Suprapubic skin (tissue), 4 donors: ENCODE measurements around the gene FAM120AOS. TPM values are rescaled to one million over a fixed set of nuclear protein-coding genes. Genes with fewer than 3 reads are reported as not detected.
"Not testable (repeated sequence)": the region's sequence is repeated elsewhere in the genome, so short reads cannot be mapped to it uniquely, and the experiment has no call there.

Experiments used
- DNase-seq, 2 donors: peaks; one replicate each; pipeline ENCODE4 v3.0.0-alpha.2; 2019; ENCODE audit warnings: low spot score in 2 of 2
- H3K27ac ChIP-seq: fragments of 200-600 bp; sonication (generic); one replicate; pipeline ENCODE4 v1.5.1; 2019
- H3K27me3 ChIP-seq: fragments of 200-600 bp; sonication (generic); one replicate; pipeline ENCODE4 v1.5.1; 2019
- H3K36me3 ChIP-seq: fragments of 200-600 bp; sonication (generic); one replicate; pipeline ENCODE4 v1.5.1; 2019
- H3K4me1 ChIP-seq: fragments of 200-600 bp; sonication (generic); one replicate; pipeline ENCODE4 v1.5.1; 2019
- H3K4me3 ChIP-seq: fragments of 200-600 bp; sonication (generic); one replicate; pipeline ENCODE4 v1.5.1; 2019; ENCODE audit warnings: mild to moderate bottlenecking
- H3K9me3 ChIP-seq: fragments of 200-600 bp; sonication (generic); one replicate; pipeline ENCODE4 v1.5.1; 2019
- EP300 ChIP-seq: sonication (generic); formaldehyde crosslinking; IDR thresholded peaks from one replicate; pipeline ENCODE4 v1.6.1; 2017; ENCODE audit warnings: antibody characterized with exemption
- POLR2A ChIP-seq, 2 donors: fragments of 450-650 bp; IDR thresholded peaks; one replicate each; pipeline ENCODE4 v1.6.1; 2017; ENCODE audit warnings: antibody characterized with exemption in 2 of 2, mild to moderate bottlenecking in 2 of 2, moderate library complexity in 2 of 2
- POLR2AphosphoS5 ChIP-seq, 3 donors: sonication (generic); formaldehyde crosslinking; IDR thresholded peaks; one replicate each; pipeline ENCODE4 v1.6.1; 2017; ENCODE audit warnings: antibody characterized with exemption in 3 of 3
- WGBS: methylation state at CpG from one replicate; pipeline ENCODE4 v1.1.5; 2018; 5-methylcytosine and 5-hydroxymethylcytosine counted together
- total RNA-seq, 4 donors: library from RNA; depleted of rRNA; stranded (reverse); fragments of >200 nt; gene quantifications; one replicate each; pipeline ENCODE4 v1.1.0, GENCODE V29; 2016
- TF ChIP-seq, protein P1 (sequence below), 2 donors: fragments of 200-600 bp in 1 of 2; fragments of 450-650 bp in 1 of 2; sonication (generic) in 1 of 2; IDR thresholded peaks; one replicate each; pipeline ENCODE4 v1.5.1; 2016 to 2019; ENCODE audit warnings: antibody characterized with exemption in 2 of 2, mild to moderate bottlenecking in 1 of 2, moderate library complexity in 1 of 2

FAM120AOS gene
- total RNA-seq, 4 donors from 2014 or later: 33.0 to 66.9 (median 34.2) TPM

DNA sequence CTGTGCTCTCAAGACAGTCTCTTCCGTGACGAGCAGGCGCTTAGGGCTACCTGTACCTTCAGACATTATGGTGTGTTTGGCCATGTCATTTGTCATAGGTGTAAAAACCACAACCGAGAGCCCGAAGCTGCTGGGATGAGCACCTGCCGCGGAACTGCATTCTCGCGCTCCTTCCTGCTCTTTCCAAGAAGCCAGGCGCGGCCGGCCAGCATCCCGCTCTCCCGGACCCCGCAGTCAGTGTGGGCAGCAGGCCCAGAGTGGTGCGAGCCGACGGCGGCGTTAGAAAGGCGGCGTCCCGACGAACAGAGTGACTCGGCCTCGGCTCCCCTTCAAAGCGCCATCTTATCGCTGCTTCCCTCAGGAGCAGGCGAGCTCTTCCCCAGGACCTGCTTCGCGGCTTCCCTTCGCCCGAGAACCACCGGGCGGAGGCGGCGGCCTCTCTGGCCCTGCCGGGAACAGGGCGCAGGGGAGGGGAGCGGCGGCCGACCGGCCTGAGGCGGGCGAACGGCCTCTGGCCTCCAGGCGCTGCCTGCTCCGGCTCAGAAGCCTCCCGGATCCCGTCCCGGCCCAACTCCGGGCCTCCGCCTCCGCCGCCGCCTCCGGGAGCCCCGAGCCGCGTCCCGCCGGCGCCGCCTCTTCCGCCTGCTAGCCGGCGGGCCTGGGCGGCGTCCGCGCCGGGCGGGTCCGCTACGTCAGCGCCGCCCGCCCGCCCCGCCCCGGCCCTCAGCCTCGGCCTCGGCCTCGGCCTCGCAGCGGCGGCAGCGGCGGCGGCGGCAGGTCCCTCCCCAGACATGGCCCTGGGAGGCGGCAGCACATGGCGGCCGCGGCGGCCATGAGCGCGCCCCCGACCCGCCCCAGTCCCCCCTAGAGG is 2.2 kb downstream of the FAM120AOS start, which contains the start of gene FAM120A:
Gene FAM120A (plus strand): TSS at position 741 of the 871 bp plus-strand sequence. CDS start 231 bp downstream, outside the sequence.
- peak in 1 of 2 donors; percentile 89 for TF ChIP-seq POLR2A (IDR thresholded peaks at IDR 0.05)
- peak in 1 of 3 donors; percentile 66 for TF ChIP-seq POLR2AphosphoS5 (IDR thresholded peaks at IDR 0.05)
- TF ChIP-seq, protein P1, sequence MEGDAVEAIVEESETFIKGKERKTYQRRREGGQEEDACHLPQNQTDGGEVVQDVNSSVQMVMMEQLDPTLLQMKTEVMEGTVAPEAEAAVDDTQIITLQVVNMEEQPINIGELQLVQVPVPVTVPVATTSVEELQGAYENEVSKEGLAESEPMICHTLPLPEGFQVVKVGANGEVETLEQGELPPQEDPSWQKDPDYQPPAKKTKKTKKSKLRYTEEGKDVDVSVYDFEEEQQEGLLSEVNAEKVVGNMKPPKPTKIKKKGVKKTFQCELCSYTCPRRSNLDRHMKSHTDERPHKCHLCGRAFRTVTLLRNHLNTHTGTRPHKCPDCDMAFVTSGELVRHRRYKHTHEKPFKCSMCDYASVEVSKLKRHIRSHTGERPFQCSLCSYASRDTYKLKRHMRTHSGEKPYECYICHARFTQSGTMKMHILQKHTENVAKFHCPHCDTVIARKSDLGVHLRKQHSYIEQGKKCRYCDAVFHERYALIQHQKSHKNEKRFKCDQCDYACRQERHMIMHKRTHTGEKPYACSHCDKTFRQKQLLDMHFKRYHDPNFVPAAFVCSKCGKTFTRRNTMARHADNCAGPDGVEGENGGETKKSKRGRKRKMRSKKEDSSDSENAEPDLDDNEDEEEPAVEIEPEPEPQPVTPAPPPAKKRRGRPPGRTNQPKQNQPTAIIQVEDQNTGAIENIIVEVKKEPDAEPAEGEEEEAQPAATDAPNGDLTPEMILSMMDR (IDR thresholded peaks at IDR 0.05): no peak
- Histone ChIP-seq H3K9me3 (no peaks in the 10 kb centered on the region), H3K4me1 (peaks cover 39% of the 10 kb centered on the region), H3K4me3 (peak within 1 kb of the TSS; percentile 76), H3K27ac (peak within 1 kb of the TSS; percentile 95), H3K27me3 (no peaks in the 10 kb centered on the region), H3K36me3 (peaks cover 26% of the 10 kb centered on the region)
- peak; percentile 79 to 83 for DNase-seq
- 0% methylated on average over 33 of the region's 100 CpGs for WGBS

DNA sequence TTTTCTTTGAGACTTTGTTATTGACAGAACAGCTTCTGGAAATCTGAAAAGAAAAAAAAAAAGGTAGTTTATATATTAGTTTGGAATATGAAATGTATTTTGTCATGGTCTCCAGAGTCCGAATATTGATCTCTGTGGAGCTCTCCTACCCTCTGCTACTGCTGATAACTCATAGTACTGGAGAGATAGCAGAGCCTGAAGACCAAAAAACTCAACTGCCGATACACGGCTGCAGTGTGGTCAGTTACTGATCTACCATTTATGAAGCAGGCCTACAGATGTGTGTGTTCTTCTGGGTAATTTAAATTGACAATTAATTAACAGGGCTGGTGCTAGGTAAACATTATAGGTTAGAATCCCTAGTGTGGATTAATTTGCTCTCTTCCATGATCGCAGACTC is 5.7 kb downstream of the FAM120AOS start:
- 99% methylated on average over 4 of the region's 4 CpGs for WGBS
- no peaks in the 10 kb centered on the region for H3K9me3 ChIP-seq
- H3K27ac ChIP-seq: no peak overlapping the region
- H3K36me3 ChIP-seq: peaks cover 31% of the 10 kb centered on the region
- H3K27me3 ChIP-seq: no peaks in the 10 kb centered on the region
- peaks cover 14% of the 10 kb centered on the region for H3K4me1 ChIP-seq
- no peak for TF ChIP-seq EP300
- no peak for TF ChIP-seq POLR2AphosphoS5 (IDR thresholded peaks at IDR 0.05)
- TF ChIP-seq, protein P1 (IDR thresholded peaks at IDR 0.05): no peak
- TF ChIP-seq POLR2A (IDR thresholded peaks at IDR 0.05): no peak
- no peak overlapping the region for H3K4me3 ChIP-seq
- no peak for DNase-seq

DNA sequence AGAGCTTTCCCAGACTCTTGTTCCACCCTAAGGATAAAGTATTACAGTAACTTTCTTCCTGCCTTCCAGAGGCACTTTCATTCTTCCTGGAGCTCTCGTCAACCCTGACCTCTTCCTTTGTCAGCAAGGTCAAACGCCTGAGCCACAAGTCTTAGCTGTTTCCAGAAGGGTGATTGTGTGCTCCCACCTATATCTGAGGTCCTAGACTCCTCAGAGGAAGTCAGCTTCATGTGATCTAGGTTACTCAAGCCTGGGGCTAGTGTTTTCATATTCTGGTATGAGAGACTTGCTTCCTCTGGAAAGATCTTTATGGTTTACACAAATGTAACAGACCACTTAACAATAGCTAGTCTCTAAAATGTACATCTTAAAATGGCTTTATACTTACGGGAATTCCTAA is 7.3 kb downstream of the FAM120AOS start:
- 81% methylated on average over 3 of the region's 3 CpGs for WGBS
- TF ChIP-seq, protein P1 (IDR thresholded peaks at IDR 0.05): no peak
- TF ChIP-seq EP300 (no peak), POLR2A (IDR thresholded peaks at IDR 0.05) (no peak), POLR2AphosphoS5 (IDR thresholded peaks at IDR 0.05) (no peak)
- no peak for DNase-seq
- no peaks in the 10 kb centered on the region for H3K27me3 ChIP-seq
- peaks cover 14% of the 10 kb centered on the region for H3K4me1 ChIP-seq
- H3K9me3 ChIP-seq: no peaks in the 10 kb centered on the region
- H3K36me3 ChIP-seq: peaks cover 31% of the 10 kb centered on the region
- H3K27ac ChIP-seq: no peak overlapping the region
- H3K4me3 ChIP-seq: no peak overlapping the region

DNA sequence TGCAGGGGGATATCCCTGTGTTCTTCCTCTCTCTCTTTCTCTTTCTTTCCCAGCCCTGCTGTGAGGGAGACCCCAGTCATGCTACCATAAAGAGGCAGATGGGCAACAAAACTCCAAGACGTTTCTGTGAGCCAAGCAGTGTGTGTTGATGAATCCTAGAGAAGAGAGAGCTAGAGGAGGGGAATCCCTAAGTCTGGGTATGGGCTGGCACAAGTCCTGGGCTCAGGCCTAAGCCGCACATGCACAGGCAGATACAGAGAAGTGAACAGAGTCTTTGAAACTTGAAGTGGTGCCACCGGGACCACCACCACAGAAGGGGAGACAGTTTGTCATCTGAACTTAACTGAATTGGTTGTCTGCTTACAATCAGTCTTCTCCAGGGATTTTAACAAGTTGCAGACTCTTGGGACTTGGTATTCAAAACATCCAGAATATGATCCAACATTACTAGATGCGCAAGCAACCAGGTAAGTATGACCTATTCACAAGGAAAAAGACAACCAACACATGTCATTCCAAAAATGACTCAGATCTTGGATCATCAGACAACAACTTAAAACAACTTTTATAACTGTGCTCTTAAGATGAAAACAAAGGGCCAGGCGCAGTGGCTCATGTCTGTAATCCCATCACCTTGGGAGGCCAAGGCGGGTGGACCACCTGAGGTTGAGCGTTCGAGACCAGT is 12.3 kb downstream of the FAM120AOS start:
- no peaks in the 10 kb centered on the region for H3K4me1 ChIP-seq
- H3K27me3 ChIP-seq: no peaks in the 10 kb centered on the region
- 81% methylated on average over 8 of the region's 8 CpGs for WGBS
- H3K9me3 ChIP-seq: no peaks in the 10 kb centered on the region
- H3K36me3 ChIP-seq: peaks cover 4% of the 10 kb centered on the region
- no peak overlapping the region for H3K4me3 ChIP-seq
- TF ChIP-seq, protein P1 (IDR thresholded peaks at IDR 0.05): no peak
- TF ChIP-seq POLR2A (IDR thresholded peaks at IDR 0.05) (no peak), POLR2AphosphoS5 (IDR thresholded peaks at IDR 0.05) (no peak), EP300 (no peak)
- DNase-seq: no peak
- no peak overlapping the region for H3K27ac ChIP-seq

DNA sequence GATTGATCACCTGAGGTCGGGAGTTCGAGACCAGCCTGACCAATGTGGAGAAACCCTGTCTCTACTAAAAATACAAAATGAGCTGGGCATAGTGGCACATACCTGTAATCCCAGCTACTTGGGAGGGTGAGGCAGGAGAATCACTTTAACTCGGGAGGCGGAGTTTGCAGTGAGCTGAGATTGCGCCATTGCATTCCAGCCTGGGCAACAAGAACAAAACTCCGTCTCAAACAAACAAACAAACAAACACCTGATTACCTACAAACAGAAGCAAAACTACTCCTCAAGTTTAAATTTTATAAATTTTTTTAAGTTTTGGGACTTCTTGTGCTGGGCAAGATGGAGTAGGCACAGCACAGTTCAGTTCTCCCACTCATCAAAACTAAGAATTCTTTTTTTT is 14.1 kb downstream of the FAM120AOS start:
- H3K27me3 ChIP-seq, H3K4me1 ChIP-seq, DNase-seq, H3K9me3 ChIP-seq, H3K4me3 ChIP-seq, H3K27ac ChIP-seq, H3K36me3 ChIP-seq: not testable (repeated sequence)
- WGBS: 92% methylated on average over 6 of the region's 6 CpGs
